Measurements from ENCODE around the gene ZNF550. TPM values are rescaled to one million over a fixed set of nuclear protein-coding genes. Genes with fewer than 3 reads are reported as not detected.

The ZNF550 gene
- total RNA-seq, 1 experiment from 2014 or later = 18.2 TPM

DNA sequence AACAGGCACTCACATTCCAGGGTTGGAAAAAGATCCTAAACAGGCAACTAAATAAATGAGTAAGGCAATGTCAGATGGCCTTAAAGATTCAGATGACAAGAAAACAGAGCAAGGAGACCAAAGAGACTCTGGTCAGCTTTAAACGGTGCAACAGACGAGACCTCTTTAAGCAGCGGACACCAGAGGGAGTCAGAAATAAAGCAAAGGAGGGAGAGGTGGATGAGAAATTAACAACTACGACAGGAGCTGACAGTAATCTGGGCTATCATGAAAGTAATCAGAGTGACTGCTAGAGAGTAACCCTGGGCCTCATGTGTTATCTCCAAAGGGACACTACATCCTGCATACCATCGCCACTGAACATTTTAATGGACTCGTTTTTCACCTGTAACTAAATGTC is 1.1 kb downstream of the ZNF550 start:
- H3K79me2 ChIP-seq (ENCODE audit: low read depth) = peaks cover 23% of the 10 kb centered on the region
- intact Hi-C loops (cut with micrococcal nuclease; ENCODE audit: unreplicated experiment) = loop anchor here (2.0 to 5.0 kb wide), 2 partner anchors 32 to 74 kb away; partner anchors contain the start of genes ZNF211 and ZNF549
- peak overlapping the region; percentile 97 for H3K4me2 ChIP-seq
- H4K20me1 ChIP-seq (ENCODE audit: insufficient read depth) = no peaks in the 10 kb centered on the region
- no peak overlapping the region; the same call in 1 of the 2 replicates for H3K27ac ChIP-seq
- no peaks in the 10 kb centered on the region for H3K9me2 ChIP-seq (ENCODE audit: insufficient read depth)
- no peaks in the 10 kb centered on the region for H3K27me3 ChIP-seq (ENCODE audit: insufficient read depth, low read depth)
- H3F3A ChIP-seq (ENCODE audit: insufficient read depth, low read depth) = 0 out of 2 replicates have a peak, but pooled peaks cover 18% of the 10 kb centered on the region
- H3K4me3 ChIP-seq = peak overlapping the region; percentile 90
- peaks cover 53% of the 10 kb centered on the region for H3K9me3 ChIP-seq (ENCODE audit: insufficient read depth, low read depth)
- no TSS peak for BruUV-seq (replicated peaks)
- no peak for DNase-seq
- ChIA-PET POLR2A (ENCODE audit: unreplicated experiment) (interaction anchor here (0.7 kb wide), 1 partner anchor 189 kb away, joined by 3 read pairs; no protein-coding TSS in a partner anchor), CTCF (interaction anchor here (0.6 kb wide), 1 partner anchor 443 kb away, joined by 3 read pairs; no protein-coding TSS in a partner anchor)
- peaks cover 37% of the 10 kb centered on the region for H3K36me3 ChIP-seq (ENCODE audit: low read depth)
- peak overlapping the region; percentile 96 for H2AFZ ChIP-seq
- H3K4me1 ChIP-seq (replicated peaks; ENCODE audit: insufficient read depth) = peaks cover 13% of the 10 kb centered on the region
- no peak for TF ChIP-seq EZH2 (IDR thresholded peaks at IDR 0.05; ENCODE audit: low read depth)
- TF ChIP-seq, protein P1, sequence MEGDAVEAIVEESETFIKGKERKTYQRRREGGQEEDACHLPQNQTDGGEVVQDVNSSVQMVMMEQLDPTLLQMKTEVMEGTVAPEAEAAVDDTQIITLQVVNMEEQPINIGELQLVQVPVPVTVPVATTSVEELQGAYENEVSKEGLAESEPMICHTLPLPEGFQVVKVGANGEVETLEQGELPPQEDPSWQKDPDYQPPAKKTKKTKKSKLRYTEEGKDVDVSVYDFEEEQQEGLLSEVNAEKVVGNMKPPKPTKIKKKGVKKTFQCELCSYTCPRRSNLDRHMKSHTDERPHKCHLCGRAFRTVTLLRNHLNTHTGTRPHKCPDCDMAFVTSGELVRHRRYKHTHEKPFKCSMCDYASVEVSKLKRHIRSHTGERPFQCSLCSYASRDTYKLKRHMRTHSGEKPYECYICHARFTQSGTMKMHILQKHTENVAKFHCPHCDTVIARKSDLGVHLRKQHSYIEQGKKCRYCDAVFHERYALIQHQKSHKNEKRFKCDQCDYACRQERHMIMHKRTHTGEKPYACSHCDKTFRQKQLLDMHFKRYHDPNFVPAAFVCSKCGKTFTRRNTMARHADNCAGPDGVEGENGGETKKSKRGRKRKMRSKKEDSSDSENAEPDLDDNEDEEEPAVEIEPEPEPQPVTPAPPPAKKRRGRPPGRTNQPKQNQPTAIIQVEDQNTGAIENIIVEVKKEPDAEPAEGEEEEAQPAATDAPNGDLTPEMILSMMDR (conservative IDR thresholded peaks at IDR 0.05) = no peak

DNA sequence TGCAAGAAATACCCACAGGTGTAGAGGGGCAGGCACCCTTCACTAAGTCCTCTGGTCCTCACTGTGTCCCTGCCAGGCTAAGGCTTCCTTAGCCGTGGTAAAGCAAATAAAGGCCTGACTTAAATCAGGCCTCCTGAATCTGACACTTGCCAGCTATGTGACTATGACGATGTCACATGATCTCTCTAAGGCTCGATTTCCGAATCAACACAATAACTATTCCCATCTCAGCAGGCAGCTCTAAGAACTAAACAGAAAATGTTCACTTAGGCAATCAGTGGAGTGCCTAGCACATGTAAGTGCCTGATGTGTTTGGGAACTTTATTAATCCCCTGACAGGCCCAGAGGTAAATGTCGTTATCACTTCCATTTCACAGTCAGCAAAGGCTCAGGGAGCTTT is 2.0 kb downstream of the ZNF550 start:
- H3K4me3 ChIP-seq = peak overlapping the region; percentile 90; the same call in 1 of the 2 replicates
- ChIA-PET POLR2A (ENCODE audit: unreplicated experiment) (no interaction called here), CTCF (no interaction called here)
- 0 out of 2 replicates have a peak overlapping the region, but pooled peaks have one; percentile 97 for H3K4me2 ChIP-seq
- BruUV-seq (replicated peaks) = no TSS peak
- no peak overlapping the region for H3K27ac ChIP-seq
- H3K36me3 ChIP-seq (ENCODE audit: low read depth) = peaks cover 45% of the 10 kb centered on the region
- H3K79me2 ChIP-seq (ENCODE audit: low read depth) = peaks cover 23% of the 10 kb centered on the region
- H3K9me3 ChIP-seq (ENCODE audit: insufficient read depth, low read depth) = peaks cover 50% of the 10 kb centered on the region
- H3F3A ChIP-seq (ENCODE audit: insufficient read depth, low read depth) = 0 out of 2 replicates have a peak, but pooled peaks cover 18% of the 10 kb centered on the region
- no peaks in the 10 kb centered on the region for H3K9me2 ChIP-seq (ENCODE audit: insufficient read depth)
- no peak overlapping the region for H2AFZ ChIP-seq
- H3K27me3 ChIP-seq (ENCODE audit: insufficient read depth, low read depth) = no peaks in the 10 kb centered on the region
- no peak for TF ChIP-seq EZH2 (IDR thresholded peaks at IDR 0.05; ENCODE audit: low read depth)
- TF ChIP-seq, protein P1 (conservative IDR thresholded peaks at IDR 0.05) = no peak
- intact Hi-C loops (cut with micrococcal nuclease; ENCODE audit: unreplicated experiment) = loop anchor here (2.0 to 5.0 kb wide), 2 partner anchors 31 to 75 kb away; partner anchors contain the start of genes ZNF211 and ZNF549
- H4K20me1 ChIP-seq (ENCODE audit: insufficient read depth) = no peaks in the 10 kb centered on the region
- H3K4me1 ChIP-seq (replicated peaks; ENCODE audit: insufficient read depth) = peaks cover 13% of the 10 kb centered on the region
- DNase-seq = no peak

DNA sequence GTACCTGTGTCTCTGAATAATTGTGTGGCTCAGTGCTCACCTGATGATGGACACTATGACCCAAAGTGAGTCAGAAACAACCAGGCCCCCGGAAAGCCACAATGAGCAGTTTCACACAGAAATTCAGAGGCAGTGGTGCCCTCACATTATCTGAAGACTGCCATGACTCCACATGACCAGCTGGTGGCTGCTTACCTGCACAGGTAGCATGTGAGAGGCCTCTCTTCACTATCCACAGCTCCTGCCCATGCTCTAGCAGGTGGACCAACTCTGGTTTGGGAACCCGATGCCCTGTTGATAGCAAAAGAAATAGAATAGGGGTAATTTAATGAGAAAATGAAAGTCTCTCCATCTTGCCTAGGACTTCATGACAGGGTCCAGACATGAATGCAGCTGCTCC is 7.2 kb downstream of the ZNF550 start:
- ChIA-PET POLR2A (ENCODE audit: unreplicated experiment) (no interaction called here), CTCF (no interaction called here)
- no peak overlapping the region for H3K4me2 ChIP-seq
- no peaks in the 10 kb centered on the region for H3K9me2 ChIP-seq (ENCODE audit: insufficient read depth)
- TF ChIP-seq, protein P1 (conservative IDR thresholded peaks at IDR 0.05) = no peak
- no peak for TF ChIP-seq EZH2 (IDR thresholded peaks at IDR 0.05; ENCODE audit: low read depth)
- BruUV-seq (replicated peaks) = no TSS peak
- no peaks in the 10 kb centered on the region for H3K4me1 ChIP-seq (replicated peaks; ENCODE audit: insufficient read depth)
- peaks cover 2% of the 10 kb centered on the region; the same call in 1 of the 2 replicates for H3K79me2 ChIP-seq (ENCODE audit: low read depth)
- H3K36me3 ChIP-seq (ENCODE audit: low read depth) = peaks cover 88% of the 10 kb centered on the region
- H3K4me3 ChIP-seq = no peak overlapping the region
- no peaks in the 10 kb centered on the region for H3K27me3 ChIP-seq (ENCODE audit: insufficient read depth, low read depth)
- peaks cover 64% of the 10 kb centered on the region for H3K9me3 ChIP-seq (ENCODE audit: insufficient read depth, low read depth)
- no peak overlapping the region for H3K27ac ChIP-seq
- no peaks in the 10 kb centered on the region for H4K20me1 ChIP-seq (ENCODE audit: insufficient read depth)
- DNase-seq = no peak
- H2AFZ ChIP-seq = no peak overlapping the region
- intact Hi-C loops (cut with micrococcal nuclease; ENCODE audit: unreplicated experiment) = no loop called here
- peaks cover 4% of the 10 kb centered on the region; the same call in 1 of the 2 replicates for H3F3A ChIP-seq (ENCODE audit: insufficient read depth, low read depth)
